HG03108 (cell line): ENCODE measurements around the gene GABRA1.

Experiments
- ATAC-seq: cut with Tn5 transposase; IDR thresholded peaks from one replicate; pipeline ENCODE4 v1.9.1; 2021; ENCODE audit warnings: moderate library complexity; ENCODE audit not compliant: unreplicated experiment

Gene GABRA1

GRCh38 chr5:161847941-161848391 lies at the start of gene GABRA1:
Gene GABRA1, plus strand, starts transcription at chr5:161848120. Its CDS starts 2,691 bp downstream, at chr5:161850811.
- ATAC-seq: no peak

- no peak for ATAC-seq
These were observed 48.6 kb upstream of the GABRA1 start for GRCh38 chr5:161799316-161799715.

GRCh38 chr5:161804263-161804662 lies 43.7 kb upstream of the GABRA1 start:
- ATAC-seq: no peak

GRCh38 chr5:161846746-161847145 lies 1.2 kb upstream of the GABRA1 start:
- ATAC-seq: no peak

GRCh38 chr5:161847447-161847846 lies 473 bp upstream of the GABRA1 start:
- no peak for ATAC-seq

- no peak for ATAC-seq
These were observed 2.6 kb downstream of the GABRA1 start for GRCh38 chr5:161850491-161850890.

- ATAC-seq: no peak
These were observed 3.9 kb downstream of the GABRA1 start for GRCh38 chr5:161851691-161852299.

- no peak for ATAC-seq
These were observed 9.4 kb downstream of the GABRA1 start for GRCh38 chr5:161857358-161857757.

- ATAC-seq: no peak
These were observed 15.3 kb downstream of the GABRA1 start for GRCh38 chr5:161863259-161863658.

GRCh38 chr5:161863811-161864210 lies 15.9 kb downstream of the GABRA1 start:
- no peak for ATAC-seq

GRCh38 chr5:161865510-161865909 lies 17.6 kb downstream of the GABRA1 start:
- ATAC-seq: no peak

GRCh38 chr5:161889971-161890370 lies 42.1 kb downstream of the GABRA1 start:
- ATAC-seq: no peak

GRCh38 chr5:161895514-161895913 lies 47.6 kb downstream of the GABRA1 start:
- ATAC-seq: no peak

- no peak for ATAC-seq
These were observed 49.1 kb downstream of the GABRA1 start for GRCh38 chr5:161897033-161897432.

- no peak for ATAC-seq
These were observed 51.7 kb downstream of the GABRA1 start for GRCh38 chr5:161899590-161899989.

GRCh38 chr5:161900981-161901380 lies 53.1 kb downstream of the GABRA1 start:
- no peak for ATAC-seq

GRCh38 chr5:161921781-161922180 lies 73.9 kb downstream of the GABRA1 start:
- ATAC-seq: no peak

GRCh38 chr5:161924270-161924669 lies 76.3 kb downstream of the GABRA1 start:
- no peak for ATAC-seq

GRCh38 chr5:161925960-161926359 lies 78.0 kb downstream of the GABRA1 start:
- no peak for ATAC-seq

GRCh38 chr5:161934486-161934885 lies 86.6 kb downstream of the GABRA1 start:
- ATAC-seq: no peak

- no peak for ATAC-seq
These were observed 97.1 kb downstream of the GABRA1 start for GRCh38 chr5:161944974-161945373.

- ATAC-seq: no peak
These were observed 99.0 kb downstream of the GABRA1 start for GRCh38 chr5:161946911-161947310.
